Measurements from ENCODE around the gene IDNK. TPM values are rescaled to one million over a fixed set of nuclear protein-coding genes. Genes with fewer than 3 reads are reported as not detected.

Gene IDNK
- total and polyA plus RNA-seq, 2 of the 4 experiments (the other 2 are of a cell fraction), result 1.4 to 2.3 TPM

GRCh38 chr9:83652433-83652832, 29.5 kb downstream of the IDNK start:
- ATAC-seq (ENCODE audit: low read depth), result no peak

More at GRCh38 chr9:83652433-83652832, 29.5 kb downstream of the IDNK start:
- no peak for DNase-seq
- in situ Hi-C loops (cut with MboI; ENCODE audit: low sequenced_read_pairs) (no loop called here), intact Hi-C loops (cut with micrococcal nuclease) (no loop called here), dilution Hi-C loops (cut with HindIII; ENCODE audit: low sequenced_read_pairs, unreplicated experiment) (no loop called here)
- peaks cover 28% of the 10 kb centered on the region for H3K36me3 ChIP-seq (ENCODE audit: control insufficient read depth, insufficient read depth, low read length)
- H3K56ac ChIP-seq (ENCODE audit: extremely low read depth, insufficient read depth, low read length), result no peak overlapping the region
- no peaks in the 10 kb centered on the region for H3K4me1 ChIP-seq (ENCODE audit: control insufficient read depth, insufficient read depth, low read length)
- CTCF ChIA-PET, result no interaction called here
- H4K8ac ChIP-seq (ENCODE audit: low read depth in 2 of 2, low read length in 2 of 2), result no peak overlapping the region
- H2BK120ac ChIP-seq (ENCODE audit: low read depth, low read length), result no peak overlapping the region
- TF ChIP-seq BHLHE40 (IDR thresholded peaks at IDR 0.05; ENCODE audit: low read depth, low read length), result no peak
- TF ChIP-seq POLR2A (IDR thresholded peaks at IDR 0.05; ENCODE audit: low read depth, low read length), result no peak
- no peak for TF ChIP-seq ELK1 (IDR thresholded peaks at IDR 0.05; ENCODE audit: borderline replicate concordance, low read depth, low read length)
- TF ChIP-seq RAD21 (IDR thresholded peaks at IDR 0.05; ENCODE audit: low read length), result no peak
- no peak for TF ChIP-seq FOS (IDR thresholded peaks at IDR 0.05; ENCODE audit: low read depth, low read length)
- no peak for TF ChIP-seq RFX5 (IDR thresholded peaks at IDR 0.05; ENCODE audit: low read depth, low read length)
- TF ChIP-seq MAFK (IDR thresholded peaks at IDR 0.05; ENCODE audit: low read depth, low read length), result no peak
- TF ChIP-seq MXI1 (IDR thresholded peaks at IDR 0.05; ENCODE audit: borderline replicate concordance, low read depth, low read length), result no peak
- TF ChIP-seq SMC3 (IDR thresholded peaks at IDR 0.05; ENCODE audit: low read depth, low read length), result no peak
- no peak for TF ChIP-seq NFE2L2 (IDR thresholded peaks at IDR 0.05; ENCODE audit: low read depth, low read length)
- H2AFZ ChIP-seq (replicated peaks; ENCODE audit: low read length, poor library complexity), result no peak overlapping the region
- H3K27ac ChIP-seq (ENCODE audit: insufficient read depth, low read length), result no peak overlapping the region
- no peak overlapping the region for H4K5ac ChIP-seq (ENCODE audit: low read depth, low read length)
- no peak overlapping the region for H2BK5ac ChIP-seq (ENCODE audit: low read depth, low read length, poor library complexity, severe bottlenecking)
- no peaks in the 10 kb centered on the region for H3K9me1 ChIP-seq (ENCODE audit: insufficient read depth, low read length)
- no peak overlapping the region for H3K9ac ChIP-seq (ENCODE audit: low read depth, low read length)
- H4K20me1 ChIP-seq (ENCODE audit: insufficient read depth, low read length), result 0 out of 2 replicates have a peak, but pooled peaks cover 4% of the 10 kb centered on the region
- no CpG with 5 or more reads among the region's 1 CpG for WGBS, 2 experiments (ENCODE audit: extremely low coverage in 2 of 2, insufficient read length in 1 of 2)
- H3K23ac ChIP-seq (ENCODE audit: low read depth, low read length), result no peak overlapping the region
- no peak overlapping the region for H3K18ac ChIP-seq (ENCODE audit: low read depth, low read length)
- H2BK15ac ChIP-seq (ENCODE audit: low read depth, low read length), result no peak overlapping the region
- no peak overlapping the region for H2BK20ac ChIP-seq (ENCODE audit: low read depth, low read length)
- no peak overlapping the region for H3K4me2 ChIP-seq (ENCODE audit: low read depth, low read length)
- no peaks in the 10 kb centered on the region for H3K27me3 ChIP-seq (ENCODE audit: control insufficient read depth, insufficient read depth, low read length)
- no peak overlapping the region for H3K4me3 ChIP-seq (ENCODE audit: insufficient read depth, low read depth, low read length)
- H3K9me3 ChIP-seq (ENCODE audit: control insufficient read depth, insufficient read depth, low read length), result no peaks in the 10 kb centered on the region
- H3K14ac ChIP-seq (replicated peaks; ENCODE audit: low read depth, low read length), result no peak overlapping the region
- H3K79me1 ChIP-seq (ENCODE audit: low read depth in 1 of 2, low read length in 2 of 2), result peaks cover 12 to 20% of the 10 kb centered on the region in 2 experiments; a peak in 3 of 4 replicates
- POLR2A ChIA-PET (ENCODE audit: unreplicated experiment), result no interaction called here
- no peak overlapping the region for H2AK5ac ChIP-seq (ENCODE audit: low read depth, low read length)
- H2AK9ac ChIP-seq (replicated peaks; ENCODE audit: low read depth, low read length, poor library complexity), result no peak overlapping the region
- H4K91ac ChIP-seq (ENCODE audit: insufficient read depth, low read depth, low read length), result no peak overlapping the region
- H3K4ac ChIP-seq (ENCODE audit: low read depth, low read length), result no peak overlapping the region
- BruUV-seq (replicated peaks), result no TSS peak
